GM23338 (cell line): ENCODE measurements around the gene MLPH. TPM values are rescaled to one million over a fixed set of nuclear protein-coding genes. Genes with fewer than 3 reads are reported as not detected.

Experiments used
- ATAC-seq: fragments of 200-7000 bp; cut with Tn5 transposase; 3 replicates; pipeline ENCODE4 v1.9.1; 2020
- DNase-seq: peaks from one replicate; pipeline ENCODE4 v3.0.0-alpha.2; 2015; ENCODE audit warnings: low spot score
- H2AFZ ChIP-seq: fragments of 200-600 bp; sonication (generic); 2 replicates; pipeline ENCODE4 v1.8.0; 2016; ENCODE audit warnings: antibody characterized with exemption, mild to moderate bottlenecking, moderate library complexity
- H3F3A ChIP-seq: fragments of 200-600 bp; sonication (generic); replicated peaks from 2 replicates; pipeline ENCODE4 v1.8.0; 2017; ENCODE audit warnings: antibody characterized with exemption, mixed run types, low read depth
- H3K27ac ChIP-seq: fragments of 200-600 bp; sonication (generic); 2 replicates; pipeline ENCODE4 v1.6.1; 2016; ENCODE audit warnings: low read depth
- H3K27me3 ChIP-seq: fragments of 200-600 bp; sonication (generic); 2 replicates; pipeline ENCODE4 v1.8.0; 2016; ENCODE audit warnings: mild to moderate bottlenecking, mixed run types, moderate library complexity; ENCODE audit not compliant: insufficient read depth
- H3K36me3 ChIP-seq: fragments of 200-600 bp; sonication (generic); 2 replicates; pipeline ENCODE4 v1.8.0; 2016; ENCODE audit warnings: mild to moderate bottlenecking; ENCODE audit not compliant: insufficient read depth
- H3K4me1 ChIP-seq: fragments of 200-600 bp; sonication (generic); 2 replicates; pipeline ENCODE4 v1.8.0; 2016; ENCODE audit warnings: mild to moderate bottlenecking, moderate library complexity; ENCODE audit not compliant: insufficient read depth
- H3K4me2 ChIP-seq: fragments of 200-600 bp; sonication (generic); 2 replicates; pipeline ENCODE4 v1.7.1; 2017; ENCODE audit warnings: mixed run types
- H3K4me3 ChIP-seq: fragments of 200-600 bp; sonication (generic); 2 replicates; pipeline ENCODE4 v1.6.1; 2016; ENCODE audit warnings: mixed run types
- H3K79me2 ChIP-seq: fragments of 200-600 bp; sonication (generic); replicated peaks from 2 replicates; pipeline ENCODE4 v1.8.0; 2017; ENCODE audit warnings: mild to moderate bottlenecking; ENCODE audit not compliant: insufficient read depth
- H3K9me2 ChIP-seq: fragments of 200-600 bp; sonication (generic); 2 replicates; pipeline ENCODE4 v1.8.0; 2017; ENCODE audit not compliant: insufficient read depth
- H4K20me1 ChIP-seq: fragments of 200-600 bp; sonication (generic); replicated peaks from 2 replicates; pipeline ENCODE4 v1.8.0; 2017; ENCODE audit warnings: mild to moderate bottlenecking; ENCODE audit not compliant: insufficient read depth
- H3K27ac Mint-ChIP-seq: 2 replicates; pipeline ENCODE4 v1.8.0; 2020; ENCODE audit warnings: inconsistent platforms, mild to moderate bottlenecking, moderate library complexity, mixed read lengths
- H3K27me3 Mint-ChIP-seq: 3 replicates; pipeline ENCODE4 v1.8.0; 2022; ENCODE audit warnings: low read depth, mild to moderate bottlenecking, moderate library complexity, mixed read lengths, inconsistent platforms; ENCODE audit not compliant: insufficient read depth, poor library complexity
- H3K36me3 Mint-ChIP-seq: 3 replicates; pipeline ENCODE4 v1.8.0; 2021; ENCODE audit warnings: low read depth, mild to moderate bottlenecking, inconsistent platforms, moderate library complexity, mixed read lengths
- H3K4me1 Mint-ChIP-seq: 3 replicates; pipeline ENCODE4 v1.8.0; 2020; ENCODE audit warnings: mild to moderate bottlenecking, inconsistent platforms, mixed read lengths
- H3K4me3 Mint-ChIP-seq: 3 replicates; pipeline ENCODE4 v1.8.0; 2021; ENCODE audit warnings: moderate library complexity, mild to moderate bottlenecking, inconsistent platforms, mixed read lengths
- H3K9me3 Mint-ChIP-seq: 3 replicates; pipeline ENCODE4 v1.8.0; 2020; ENCODE audit warnings: moderate library complexity, mild to moderate bottlenecking, inconsistent platforms, mixed read lengths
- CREB1 ChIP-seq: fragments of 250-450 bp; sonication (Bioruptor Pico); IDR thresholded peaks from 2 replicates; pipeline ENCODE4 v1.5.0; 2020; ENCODE audit warnings: low read depth, mild to moderate bottlenecking, moderate library complexity
- EZH2 ChIP-seq: fragments of 200-600 bp; sonication (generic); IDR thresholded peaks from one replicate; pipeline ENCODE4 v1.8.0; 2017; ENCODE audit warnings: antibody characterized with exemption, mild to moderate bottlenecking, low read depth; ENCODE audit not compliant: unreplicated experiment
- EZH2phosphoT487 ChIP-seq: fragments of 200-600 bp; sonication (generic); IDR thresholded peaks from one replicate; pipeline ENCODE4 v1.8.1; 2018; ENCODE audit warnings: antibody characterized with exemption; ENCODE audit not compliant: unreplicated experiment
- JUNB ChIP-seq: IDR thresholded peaks from one replicate; pipeline ENCODE4 v1.6.1; 2016; ENCODE audit warnings: antibody characterized with exemption; ENCODE audit not compliant: unreplicated experiment
- NANOG ChIP-seq: IDR thresholded peaks from 2 replicates; pipeline ENCODE4 v1.6.1; 2016; ENCODE audit warnings: antibody characterized with exemption, borderline replicate concordance
- POLR2AphosphoS5 ChIP-seq: IDR thresholded peaks from 2 replicates; pipeline ENCODE4 v1.6.1; 2016; ENCODE audit warnings: antibody characterized with exemption, low read depth
- STAT1 ChIP-seq: IDR thresholded peaks from one replicate; pipeline ENCODE4 v1.6.1; 2016; ENCODE audit warnings: antibody characterized with exemption; ENCODE audit not compliant: unreplicated experiment
- ZNF114 ChIP-seq: fragments of 250-450 bp; sonication (Bioruptor Pico); IDR thresholded peaks from 2 replicates; pipeline ENCODE4 v1.5.0; 2020; ENCODE audit warnings: mild to moderate bottlenecking, moderate library complexity
- ZNF331 ChIP-seq: fragments of 250-450 bp; sonication (Bioruptor Pico); IDR thresholded peaks from 2 replicates; pipeline ENCODE4 v1.5.0; 2020; ENCODE audit warnings: low read depth, mild to moderate bottlenecking, moderate library complexity
- polyA plus RNA-seq: library from polyadenylated mRNA; unstranded; fragments of >200 nt; fragmentation: Nextera tagmentation; extraction: Ambion mirVana; gene quantifications from 2 replicates; pipeline ENCODE4 v1.2.1, GENCODE V29; 2016
- total RNA-seq: library from RNA; depleted of rRNA; stranded (reverse); fragments of >200 nt; shearing (Covaris generic); gene quantifications from 2 replicates; pipeline ENCODE4 v1.2.3, GENCODE V29; 2014
- TF ChIP-seq, protein P1 (sequence below): IDR thresholded peaks from one replicate; pipeline ENCODE4 v1.6.1; 2018; ENCODE audit warnings: antibody characterized with exemption; ENCODE audit not compliant: unreplicated experiment
- TF ChIP-seq, protein P2 (sequence below): fragments of 250-450 bp; sonication (Bioruptor Pico); IDR thresholded peaks from 2 replicates; pipeline ENCODE4 v1.5.0; 2020; ENCODE audit warnings: mild to moderate bottlenecking, moderate library complexity
- TF ChIP-seq, protein P3 (sequence below), 2 experiments: fragments of 200-600 bp in 1 of 2; sonication (generic) in 1 of 2; conservative IDR thresholded peaks; 2 replicates each; pipeline versions ENCODE4 v1.5.1 to v1.6.1; 2016 to 2017; ENCODE audit warnings: antibody characterized with exemption in 2 of 2, low read depth in 2 of 2, mild to moderate bottlenecking in 2 of 2, moderate library complexity in 1 of 2

The MLPH gene
- total and polyA plus RNA-seq, 2 experiments from 2014 or later, result 13.6 to 16.5 TPM

DNA sequence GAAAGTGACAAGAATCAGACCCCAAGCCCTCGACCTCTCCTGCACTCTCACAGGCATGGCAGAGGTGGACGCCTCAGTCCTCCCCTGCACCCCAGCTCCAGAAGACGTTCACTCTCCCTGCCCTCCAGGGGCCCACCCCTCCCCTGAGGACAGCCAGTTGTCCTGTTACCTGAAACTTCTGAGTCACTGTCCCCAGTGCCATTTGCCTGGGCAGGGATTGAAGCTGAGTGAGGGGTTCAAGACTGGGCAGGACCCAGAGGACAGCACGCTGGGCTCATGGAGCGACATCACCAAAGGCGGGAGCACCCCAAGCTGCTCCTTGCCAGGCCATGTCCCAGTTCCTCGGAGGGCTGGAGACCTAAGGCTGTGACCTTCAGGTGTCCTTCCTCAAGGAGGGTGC is 38.9 kb upstream of the MLPH start:
- Histone ChIP-seq H2AFZ (no peak overlapping the region), H3K4me2 (no peak overlapping the region), H3K36me3 (no peaks in the 10 kb centered on the region), H3K4me3 (no peak overlapping the region), H3K27ac (no peak overlapping the region), H3K27me3 (no peaks in the 10 kb centered on the region), H3K79me2 (no peaks in the 10 kb centered on the region), H3K9me2 (no peaks in the 10 kb centered on the region), H3K4me1 (peaks cover 16% of the 10 kb centered on the region), H4K20me1 (no peaks in the 10 kb centered on the region), H3F3A (no peaks in the 10 kb centered on the region)
- TF ChIP-seq EZH2phosphoT487 (no peak), POLR2AphosphoS5 (no peak), JUNB (no peak), ZNF114 (CRISPR knock-in tag) (no peak), STAT1 (no peak), EZH2 (no peak), ZNF331 (no peak), NANOG (no peak)
- TF ChIP-seq, protein P1, sequence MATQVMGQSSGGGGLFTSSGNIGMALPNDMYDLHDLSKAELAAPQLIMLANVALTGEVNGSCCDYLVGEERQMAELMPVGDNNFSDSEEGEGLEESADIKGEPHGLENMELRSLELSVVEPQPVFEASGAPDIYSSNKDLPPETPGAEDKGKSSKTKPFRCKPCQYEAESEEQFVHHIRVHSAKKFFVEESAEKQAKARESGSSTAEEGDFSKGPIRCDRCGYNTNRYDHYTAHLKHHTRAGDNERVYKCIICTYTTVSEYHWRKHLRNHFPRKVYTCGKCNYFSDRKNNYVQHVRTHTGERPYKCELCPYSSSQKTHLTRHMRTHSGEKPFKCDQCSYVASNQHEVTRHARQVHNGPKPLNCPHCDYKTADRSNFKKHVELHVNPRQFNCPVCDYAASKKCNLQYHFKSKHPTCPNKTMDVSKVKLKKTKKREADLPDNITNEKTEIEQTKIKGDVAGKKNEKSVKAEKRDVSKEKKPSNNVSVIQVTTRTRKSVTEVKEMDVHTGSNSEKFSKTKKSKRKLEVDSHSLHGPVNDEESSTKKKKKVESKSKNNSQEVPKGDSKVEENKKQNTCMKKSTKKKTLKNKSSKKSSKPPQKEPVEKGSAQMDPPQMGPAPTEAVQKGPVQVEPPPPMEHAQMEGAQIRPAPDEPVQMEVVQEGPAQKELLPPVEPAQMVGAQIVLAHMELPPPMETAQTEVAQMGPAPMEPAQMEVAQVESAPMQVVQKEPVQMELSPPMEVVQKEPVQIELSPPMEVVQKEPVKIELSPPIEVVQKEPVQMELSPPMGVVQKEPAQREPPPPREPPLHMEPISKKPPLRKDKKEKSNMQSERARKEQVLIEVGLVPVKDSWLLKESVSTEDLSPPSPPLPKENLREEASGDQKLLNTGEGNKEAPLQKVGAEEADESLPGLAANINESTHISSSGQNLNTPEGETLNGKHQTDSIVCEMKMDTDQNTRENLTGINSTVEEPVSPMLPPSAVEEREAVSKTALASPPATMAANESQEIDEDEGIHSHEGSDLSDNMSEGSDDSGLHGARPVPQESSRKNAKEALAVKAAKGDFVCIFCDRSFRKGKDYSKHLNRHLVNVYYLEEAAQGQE, result no peak
- H3K4me3 Mint-ChIP-seq, result no peak overlapping the region
- H3K36me3 Mint-ChIP-seq, result no peaks in the 10 kb centered on the region
- H3K27me3 Mint-ChIP-seq, result peaks cover 13% of the 10 kb centered on the region
- ATAC-seq, result no peak
- no peak for DNase-seq
- no peaks in the 10 kb centered on the region for H3K9me3 Mint-ChIP-seq
- no peak overlapping the region for H3K27ac Mint-ChIP-seq
- H3K4me1 Mint-ChIP-seq, result peaks cover 19% of the 10 kb centered on the region

DNA sequence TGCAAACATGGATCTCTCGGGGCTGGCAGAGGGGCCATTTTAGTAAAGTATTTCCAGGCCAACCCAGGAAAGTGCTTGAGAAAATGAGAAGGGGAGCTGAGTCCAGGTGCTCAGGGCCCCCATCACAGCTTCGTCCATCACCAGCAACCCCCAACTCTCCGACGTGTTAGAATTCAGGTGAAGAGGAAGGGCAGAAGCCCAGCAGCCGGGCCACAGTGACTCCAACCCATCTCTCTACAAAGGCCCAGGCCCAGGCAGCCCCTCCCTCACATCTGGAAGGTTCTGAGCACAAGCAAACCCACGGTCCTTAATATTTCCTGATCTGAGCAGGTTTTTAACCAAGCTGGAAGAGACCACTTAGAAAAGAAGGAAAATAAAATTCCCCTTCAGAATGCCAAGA is 38.4 kb upstream of the MLPH start:
- DNase-seq, result no peak
- no peak overlapping the region for H3K27ac Mint-ChIP-seq
- TF ChIP-seq CREB1 (CRISPR knock-in tag) (no peak), EZH2 (no peak), ZNF331 (no peak), ZNF114 (CRISPR knock-in tag) (no peak), POLR2AphosphoS5 (no peak)
- TF ChIP-seq, protein P2, sequence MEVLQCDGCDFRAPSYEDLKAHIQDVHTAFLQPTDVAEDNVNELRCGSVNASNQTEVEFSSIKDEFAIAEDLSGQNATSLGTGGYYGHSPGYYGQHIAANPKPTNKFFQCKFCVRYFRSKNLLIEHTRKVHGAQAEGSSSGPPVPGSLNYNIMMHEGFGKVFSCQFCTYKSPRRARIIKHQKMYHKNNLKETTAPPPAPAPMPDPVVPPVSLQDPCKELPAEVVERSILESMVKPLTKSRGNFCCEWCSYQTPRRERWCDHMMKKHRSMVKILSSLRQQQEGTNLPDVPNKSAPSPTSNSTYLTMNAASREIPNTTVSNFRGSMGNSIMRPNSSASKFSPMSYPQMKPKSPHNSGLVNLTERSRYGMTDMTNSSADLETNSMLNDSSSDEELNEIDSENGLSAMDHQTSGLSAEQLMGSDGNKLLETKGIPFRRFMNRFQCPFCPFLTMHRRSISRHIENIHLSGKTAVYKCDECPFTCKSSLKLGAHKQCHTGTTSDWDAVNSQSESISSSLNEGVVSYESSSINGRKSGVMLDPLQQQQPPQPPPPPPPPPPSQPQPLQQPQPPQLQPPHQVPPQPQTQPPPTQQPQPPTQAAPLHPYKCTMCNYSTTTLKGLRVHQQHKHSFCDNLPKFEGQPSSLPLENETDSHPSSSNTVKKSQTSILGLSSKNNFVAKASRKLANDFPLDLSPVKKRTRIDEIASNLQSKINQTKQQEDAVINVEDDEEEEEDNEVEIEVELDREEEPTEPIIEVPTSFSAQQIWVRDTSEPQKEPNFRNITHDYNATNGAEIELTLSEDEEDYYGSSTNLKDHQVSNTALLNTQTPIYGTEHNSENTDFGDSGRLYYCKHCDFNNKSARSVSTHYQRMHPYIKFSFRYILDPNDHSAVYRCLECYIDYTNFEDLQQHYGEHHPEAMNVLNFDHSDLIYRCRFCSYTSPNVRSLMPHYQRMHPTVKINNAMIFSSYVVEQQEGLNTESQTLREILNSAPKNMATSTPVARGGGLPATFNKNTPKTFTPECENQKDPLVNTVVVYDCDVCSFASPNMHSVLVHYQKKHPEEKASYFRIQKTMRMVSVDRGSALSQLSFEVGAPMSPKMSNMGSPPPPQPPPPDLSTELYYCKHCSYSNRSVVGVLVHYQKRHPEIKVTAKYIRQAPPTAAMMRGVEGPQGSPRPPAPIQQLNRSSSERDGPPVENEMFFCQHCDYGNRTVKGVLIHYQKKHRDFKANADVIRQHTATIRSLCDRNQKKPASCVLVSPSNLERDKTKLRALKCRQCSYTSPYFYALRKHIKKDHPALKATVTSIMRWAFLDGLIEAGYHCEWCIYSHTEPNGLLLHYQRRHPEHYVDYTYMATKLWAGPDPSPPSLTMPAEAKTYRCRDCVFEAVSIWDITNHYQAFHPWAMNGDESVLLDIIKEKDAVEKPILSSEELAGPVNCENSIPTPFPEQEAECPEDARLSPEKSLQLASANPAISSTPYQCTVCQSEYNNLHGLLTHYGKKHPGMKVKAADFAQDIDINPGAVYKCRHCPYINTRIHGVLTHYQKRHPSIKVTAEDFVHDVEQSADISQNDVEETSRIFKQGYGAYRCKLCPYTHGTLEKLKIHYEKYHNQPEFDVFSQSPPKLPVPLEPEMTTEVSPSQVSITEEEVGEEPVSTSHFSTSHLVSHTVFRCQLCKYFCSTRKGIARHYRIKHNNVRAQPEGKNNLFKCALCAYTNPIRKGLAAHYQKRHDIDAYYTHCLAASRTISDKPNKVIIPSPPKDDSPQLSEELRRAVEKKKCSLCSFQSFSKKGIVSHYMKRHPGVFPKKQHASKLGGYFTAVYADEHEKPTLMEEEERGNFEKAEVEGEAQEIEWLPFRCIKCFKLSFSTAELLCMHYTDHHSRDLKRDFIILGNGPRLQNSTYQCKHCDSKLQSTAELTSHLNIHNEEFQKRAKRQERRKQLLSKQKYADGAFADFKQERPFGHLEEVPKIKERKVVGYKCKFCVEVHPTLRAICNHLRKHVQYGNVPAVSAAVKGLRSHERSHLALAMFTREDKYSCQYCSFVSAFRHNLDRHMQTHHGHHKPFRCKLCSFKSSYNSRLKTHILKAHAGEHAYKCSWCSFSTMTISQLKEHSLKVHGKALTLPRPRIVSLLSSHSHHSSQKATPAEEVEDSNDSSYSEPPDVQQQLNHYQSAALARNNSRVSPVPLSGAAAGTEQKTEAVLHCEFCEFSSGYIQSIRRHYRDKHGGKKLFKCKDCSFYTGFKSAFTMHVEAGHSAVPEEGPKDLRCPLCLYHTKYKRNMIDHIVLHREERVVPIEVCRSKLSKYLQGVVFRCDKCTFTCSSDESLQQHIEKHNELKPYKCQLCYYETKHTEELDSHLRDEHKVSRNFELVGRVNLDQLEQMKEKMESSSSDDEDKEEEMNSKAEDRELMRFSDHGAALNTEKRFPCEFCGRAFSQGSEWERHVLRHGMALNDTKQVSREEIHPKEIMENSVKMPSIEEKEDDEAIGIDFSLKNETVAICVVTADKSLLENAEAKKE (CRISPR knock-in tag), result no peak
- TF ChIP-seq, protein P3, sequence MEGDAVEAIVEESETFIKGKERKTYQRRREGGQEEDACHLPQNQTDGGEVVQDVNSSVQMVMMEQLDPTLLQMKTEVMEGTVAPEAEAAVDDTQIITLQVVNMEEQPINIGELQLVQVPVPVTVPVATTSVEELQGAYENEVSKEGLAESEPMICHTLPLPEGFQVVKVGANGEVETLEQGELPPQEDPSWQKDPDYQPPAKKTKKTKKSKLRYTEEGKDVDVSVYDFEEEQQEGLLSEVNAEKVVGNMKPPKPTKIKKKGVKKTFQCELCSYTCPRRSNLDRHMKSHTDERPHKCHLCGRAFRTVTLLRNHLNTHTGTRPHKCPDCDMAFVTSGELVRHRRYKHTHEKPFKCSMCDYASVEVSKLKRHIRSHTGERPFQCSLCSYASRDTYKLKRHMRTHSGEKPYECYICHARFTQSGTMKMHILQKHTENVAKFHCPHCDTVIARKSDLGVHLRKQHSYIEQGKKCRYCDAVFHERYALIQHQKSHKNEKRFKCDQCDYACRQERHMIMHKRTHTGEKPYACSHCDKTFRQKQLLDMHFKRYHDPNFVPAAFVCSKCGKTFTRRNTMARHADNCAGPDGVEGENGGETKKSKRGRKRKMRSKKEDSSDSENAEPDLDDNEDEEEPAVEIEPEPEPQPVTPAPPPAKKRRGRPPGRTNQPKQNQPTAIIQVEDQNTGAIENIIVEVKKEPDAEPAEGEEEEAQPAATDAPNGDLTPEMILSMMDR (conservative IDR thresholded peaks at IDR 0.05; ENCODE audit: low read depth in 2 of 2), result no peak

More for the DNA sequence above, 38.4 kb upstream of the MLPH start:
- no peaks in the 10 kb centered on the region for H3K36me3 Mint-ChIP-seq
- Histone ChIP-seq H2AFZ (no peak overlapping the region), H4K20me1 (no peaks in the 10 kb centered on the region), H3K4me3 (no peak overlapping the region), H3K79me2 (no peaks in the 10 kb centered on the region), H3K4me1 (peaks cover 16% of the 10 kb centered on the region), H3F3A (no peaks in the 10 kb centered on the region), H3K27ac (no peak overlapping the region), H3K9me2 (no peaks in the 10 kb centered on the region), H3K36me3 (no peaks in the 10 kb centered on the region), H3K4me2 (no peak overlapping the region), H3K27me3 (no peaks in the 10 kb centered on the region)
- peaks cover 19% of the 10 kb centered on the region for H3K4me1 Mint-ChIP-seq
- peaks cover 13% of the 10 kb centered on the region for H3K27me3 Mint-ChIP-seq
- H3K9me3 Mint-ChIP-seq, result no peaks in the 10 kb centered on the region
- H3K4me3 Mint-ChIP-seq, result no peak overlapping the region
- ATAC-seq, result no peak
